ENCODE results near the gene RASA4B.
"Not testable (repeated sequence)": the region's sequence is repeated elsewhere in the genome, so short reads cannot be mapped to it uniquely, and the experiment has no call there.

Gene RASA4B

GRCh38 chr7:102472126-102473041 lies 45.2 kb downstream of the RASA4B start:
- DNase-seq: no peak

- DNase-seq: no peak
These were observed 45.8 kb downstream of the RASA4B start for GRCh38 chr7:102471791-102472125.

- DNase-seq: no peak
These were observed 47.4 kb downstream of the RASA4B start for GRCh38 chr7:102469972-102470825.

- DNase-seq: no peak
These were observed 48.1 kb downstream of the RASA4B start for GRCh38 chr7:102469351-102469971.

- DNase-seq: no peak
These were observed 48.9 kb downstream of the RASA4B start for GRCh38 chr7:102468478-102469350.

- DNase-seq: no peak
These were observed 49.7 kb downstream of the RASA4B start for GRCh38 chr7:102467581-102468477.

- no peak for DNase-seq
These were observed 51.5 kb downstream of the RASA4B start for GRCh38 chr7:102466097-102466496.

- peak; percentile 92 for DNase-seq
These were observed 52.8 kb downstream of the RASA4B start, which contains the start of the genes ALKBH4 and LRWD1 for GRCh38 chr7:102464577-102465280. ALKBH4 (minus strand) TSS chr7:102464863; CDS start chr7:102464836, 27 bp downstream. LRWD1 (plus strand) TSS chr7:102464984; CDS start chr7:102465081, 97 bp downstream.

GRCh38 chr7:102463841-102464576 lies 53.6 kb downstream of the RASA4B start:
- DNase-seq: peak; percentile 9

- DNase-seq: no peak
These were observed 57.1 kb downstream of the RASA4B start for GRCh38 chr7:102460467-102460866.

GRCh38 chr7:102459221-102459844 lies 58.2 kb downstream of the RASA4B start:
- DNase-seq: no peak

- no peak for DNase-seq
These were observed 60.1 kb downstream of the RASA4B start for GRCh38 chr7:102457352-102457924.

- no peak for DNase-seq
These were observed 61.2 kb downstream of the RASA4B start for GRCh38 chr7:102456327-102456726.

- no peak for DNase-seq
These were observed 62.0 kb downstream of the RASA4B start for GRCh38 chr7:102455596-102455995.

- DNase-seq: not testable (repeated sequence)
These were observed 62.6 kb downstream of the RASA4B start for GRCh38 chr7:102454932-102455331.

- DNase-seq: no peak
These were observed 63.1 kb downstream of the RASA4B start for GRCh38 chr7:102454468-102454867.

GRCh38 chr7:102453319-102453718 lies 64.3 kb downstream of the RASA4B start:
- no peak for DNase-seq

- DNase-seq: no peak
These were observed 65.1 kb downstream of the RASA4B start for GRCh38 chr7:102452451-102452850.

Data from activated CD4-positive, alpha-beta T cell treated with anti-CD3 and anti-CD28 coated beads, Interleukin-2, amount 50 U/mL, for 1 hour (primary cell).